Measurements from ENCODE around the gene NECTIN2.

The NECTIN2 gene

GRCh38 chr19:44807652-44808462 lies 38.2 kb upstream of the NECTIN2 start:
- no peaks in the 10 kb centered on the region for H3K9me2 ChIP-seq (replicated peaks; ENCODE audit: insufficient read depth, low read length)
- H3K27me3 ChIP-seq (ENCODE audit: low read length): no peaks in the 10 kb centered on the region
- H3K9me3 ChIP-seq (ENCODE audit: insufficient read depth, low read length): no peaks in the 10 kb centered on the region
- no peak overlapping the region for H3K4me3 ChIP-seq (ENCODE audit: insufficient read depth, low read length, poor library complexity, severe bottlenecking)
- TF ChIP-seq CTCF (IDR thresholded peaks at IDR 0.05; ENCODE audit: insufficient read depth, low read length, poor library complexity, severe bottlenecking) (peak; percentile 35), EZH2phosphoT487 (conservative IDR thresholded peaks at IDR 0.05; ENCODE audit: low read length) (no peak)
- H2AFZ ChIP-seq (ENCODE audit: low read depth, low read length, severe bottlenecking): no peak overlapping the region
- H3K27ac ChIP-seq (ENCODE audit: low read depth, low read length): no peak overlapping the region
- H3K9ac ChIP-seq (ENCODE audit: low read length): no peak overlapping the region
- H3K79me2 ChIP-seq (ENCODE audit: insufficient read depth, low read length): no peaks in the 10 kb centered on the region
- no peaks in the 10 kb centered on the region for H4K20me1 ChIP-seq (ENCODE audit: low read depth, low read length)
- no peaks in the 10 kb centered on the region for H3F3A ChIP-seq (ENCODE audit: insufficient read depth)
- H3K36me3 ChIP-seq (ENCODE audit: low read length): no peaks in the 10 kb centered on the region
- H3K4me2 ChIP-seq (ENCODE audit: low read depth, low read length, poor library complexity, severe bottlenecking): no peak overlapping the region

- Histone ChIP-seq H3K27me3 (ENCODE audit: low read length) (no peaks in the 10 kb centered on the region), H4K20me1 (ENCODE audit: low read depth, low read length) (no peaks in the 10 kb centered on the region), H3K27ac (ENCODE audit: low read depth, low read length) (no peak within 1 kb of the TSS), H3K36me3 (ENCODE audit: low read length) (no peaks in the 10 kb centered on the region), H3K9ac (ENCODE audit: low read length) (no peak within 1 kb of the TSS), H3K9me3 (ENCODE audit: insufficient read depth, low read length) (no peaks in the 10 kb centered on the region), H3K4me3 (ENCODE audit: insufficient read depth, low read length, poor library complexity, severe bottlenecking) (no peak within 1 kb of the TSS), H3F3A (ENCODE audit: insufficient read depth) (no peaks in the 10 kb centered on the region), H3K4me2 (ENCODE audit: low read depth, low read length, poor library complexity, severe bottlenecking) (no peak within 1 kb of the TSS), H3K9me2 (replicated peaks; ENCODE audit: insufficient read depth, low read length) (no peaks in the 10 kb centered on the region), H2AFZ (ENCODE audit: low read depth, low read length, severe bottlenecking) (no peak within 1 kb of the TSS), H3K79me2 (ENCODE audit: insufficient read depth, low read length) (no peaks in the 10 kb centered on the region)
- TF ChIP-seq CTCF (IDR thresholded peaks at IDR 0.05; ENCODE audit: insufficient read depth, low read length, poor library complexity, severe bottlenecking): no peak
- TF ChIP-seq EZH2phosphoT487 (conservative IDR thresholded peaks at IDR 0.05; ENCODE audit: low read length): no peak
These were observed 37.4 kb upstream of the NECTIN2 start, which contains the start of gene BCAM for GRCh38 chr19:44808463-44809371. BCAM (plus strand) TSS chr19:44809103; CDS start chr19:44809125, 22 bp downstream.

- no peaks in the 10 kb centered on the region for H3F3A ChIP-seq (ENCODE audit: insufficient read depth)
- H3K9me2 ChIP-seq (replicated peaks; ENCODE audit: insufficient read depth, low read length): no peaks in the 10 kb centered on the region
- H3K36me3 ChIP-seq (ENCODE audit: low read length): no peaks in the 10 kb centered on the region
- no peak overlapping the region for H3K27ac ChIP-seq (ENCODE audit: low read depth, low read length)
- no peaks in the 10 kb centered on the region for H3K9me3 ChIP-seq (ENCODE audit: insufficient read depth, low read length)
- H3K27me3 ChIP-seq (ENCODE audit: low read length): no peaks in the 10 kb centered on the region
- no peak overlapping the region for H2AFZ ChIP-seq (ENCODE audit: low read depth, low read length, severe bottlenecking)
- H4K20me1 ChIP-seq (ENCODE audit: low read depth, low read length): no peaks in the 10 kb centered on the region
- TF ChIP-seq EZH2phosphoT487 (conservative IDR thresholded peaks at IDR 0.05; ENCODE audit: low read length): no peak
- TF ChIP-seq CTCF (IDR thresholded peaks at IDR 0.05; ENCODE audit: insufficient read depth, low read length, poor library complexity, severe bottlenecking): no peak
- H3K79me2 ChIP-seq (ENCODE audit: insufficient read depth, low read length): no peaks in the 10 kb centered on the region
- H3K9ac ChIP-seq (ENCODE audit: low read length): no peak overlapping the region
- no peak overlapping the region for H3K4me3 ChIP-seq (ENCODE audit: insufficient read depth, low read length, poor library complexity, severe bottlenecking)
- no peak overlapping the region for H3K4me2 ChIP-seq (ENCODE audit: low read depth, low read length, poor library complexity, severe bottlenecking)
These were observed 36.4 kb upstream of the NECTIN2 start for GRCh38 chr19:44809577-44810233.

Data from SU-DHL-6 (cell line).